HG03520 (cell line): ENCODE measurements around the gene ZBTB20.

Experiments
- ATAC-seq: cut with Tn5 transposase; IDR thresholded peaks from one replicate; pipeline ENCODE4 v1.9.1; 2021; ENCODE audit warnings: mild to moderate bottlenecking, moderate library complexity; ENCODE audit not compliant: unreplicated experiment

Gene ZBTB20

GRCh38 chr3:114502204-114502603, 644.9 kb downstream of the ZBTB20 start:
- ATAC-seq, result no peak

GRCh38 chr3:114499976-114500375, 647.1 kb downstream of the ZBTB20 start:
- ATAC-seq, result peak; percentile 50

- ATAC-seq, result no peak
Observed at GRCh38 chr3:114498539-114499370, 648.3 kb downstream of the ZBTB20 start.

- ATAC-seq, result no peak
Observed at GRCh38 chr3:114496874-114497273, 650.2 kb downstream of the ZBTB20 start.

GRCh38 chr3:114496466-114496865, 650.6 kb downstream of the ZBTB20 start:
- ATAC-seq, result no peak

- no peak for ATAC-seq
Observed at GRCh38 chr3:114496021-114496434, 651.1 kb downstream of the ZBTB20 start.

- ATAC-seq, result no peak
Observed at GRCh38 chr3:114494498-114494897, 652.6 kb downstream of the ZBTB20 start.

GRCh38 chr3:114490829-114491228, 656.3 kb downstream of the ZBTB20 start:
- no peak for ATAC-seq

GRCh38 chr3:114487502-114487901, 659.6 kb downstream of the ZBTB20 start:
- no peak for ATAC-seq

GRCh38 chr3:114484919-114485318, 662.2 kb downstream of the ZBTB20 start:
- no peak for ATAC-seq

- ATAC-seq, result no peak
Observed at GRCh38 chr3:114481113-114481512, 666.0 kb downstream of the ZBTB20 start.

GRCh38 chr3:114480442-114480841, 666.6 kb downstream of the ZBTB20 start:
- ATAC-seq, result no peak

- ATAC-seq, result no peak
Observed at GRCh38 chr3:114478801-114479200, 668.3 kb downstream of the ZBTB20 start.

GRCh38 chr3:114476511-114476910, 670.6 kb downstream of the ZBTB20 start:
- ATAC-seq, result no peak

GRCh38 chr3:114471478-114471877, 675.6 kb downstream of the ZBTB20 start:
- no peak for ATAC-seq

GRCh38 chr3:114469070-114469469, 678.0 kb downstream of the ZBTB20 start:
- no peak for ATAC-seq

GRCh38 chr3:114466816-114467215, 680.3 kb downstream of the ZBTB20 start:
- no peak for ATAC-seq

GRCh38 chr3:114466251-114466650, 680.8 kb downstream of the ZBTB20 start:
- no peak for ATAC-seq

GRCh38 chr3:114464548-114464947, 682.5 kb downstream of the ZBTB20 start:
- peak; percentile 89 for ATAC-seq

- no peak for ATAC-seq
Observed at GRCh38 chr3:114462750-114463149, 684.3 kb downstream of the ZBTB20 start.

- peak; percentile 36 for ATAC-seq
Observed at GRCh38 chr3:114460459-114460858, 686.6 kb downstream of the ZBTB20 start.

- peak; percentile 65 for ATAC-seq
Observed at GRCh38 chr3:114456742-114457141, 690.3 kb downstream of the ZBTB20 start.

GRCh38 chr3:114455432-114455831, 691.7 kb downstream of the ZBTB20 start:
- ATAC-seq, result no peak
